Activated CD4-positive, alpha-beta T cell treated with anti-CD3 and anti-CD28 coated beads, Interleukin-10, Interleukin-2, amounts not matched to agents 100 ng/mL and 50 ng/mL, durations not matched to agents 16 hours and 8 hours (primary cell): ENCODE data around the gene HBQ1.
"Not testable (repeated sequence)": the region's sequence is repeated elsewhere in the genome, so short reads cannot be mapped to it uniquely, and the experiment has no call there.

Experiments used
- DNase-seq: peaks from one replicate; pipeline ENCODE4 v3.0.0-alpha.2; 2020

Gene HBQ1

GRCh38 chr16:162271-162991, 17.8 kb upstream of the HBQ1 start:
- DNase-seq, result no peak

GRCh38 chr16:163139-163538, 17.1 kb upstream of the HBQ1 start:
- DNase-seq, result not testable (repeated sequence)

DNA sequence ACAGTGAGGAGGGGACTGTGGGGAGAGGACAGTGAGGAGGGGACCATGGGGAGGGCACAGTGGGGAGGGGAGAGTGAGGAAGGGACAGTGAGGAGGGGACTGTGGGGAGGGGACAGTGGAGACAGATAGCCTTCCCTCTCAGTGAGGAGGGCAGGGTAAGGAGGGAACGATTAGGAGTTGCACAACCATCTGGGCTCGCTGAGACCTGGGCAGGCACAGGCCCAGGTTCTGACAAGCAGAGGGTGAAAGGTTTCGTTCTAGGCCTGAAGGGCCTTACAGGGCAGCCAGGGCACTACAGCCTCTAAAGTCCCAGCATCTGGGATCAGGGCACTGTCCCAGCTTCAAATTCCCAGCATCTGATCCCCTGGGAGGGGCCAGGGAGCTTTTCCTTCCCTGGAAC, 16.6 kb upstream of the HBQ1 start:
- DNase-seq, result not testable (repeated sequence)

DNA sequence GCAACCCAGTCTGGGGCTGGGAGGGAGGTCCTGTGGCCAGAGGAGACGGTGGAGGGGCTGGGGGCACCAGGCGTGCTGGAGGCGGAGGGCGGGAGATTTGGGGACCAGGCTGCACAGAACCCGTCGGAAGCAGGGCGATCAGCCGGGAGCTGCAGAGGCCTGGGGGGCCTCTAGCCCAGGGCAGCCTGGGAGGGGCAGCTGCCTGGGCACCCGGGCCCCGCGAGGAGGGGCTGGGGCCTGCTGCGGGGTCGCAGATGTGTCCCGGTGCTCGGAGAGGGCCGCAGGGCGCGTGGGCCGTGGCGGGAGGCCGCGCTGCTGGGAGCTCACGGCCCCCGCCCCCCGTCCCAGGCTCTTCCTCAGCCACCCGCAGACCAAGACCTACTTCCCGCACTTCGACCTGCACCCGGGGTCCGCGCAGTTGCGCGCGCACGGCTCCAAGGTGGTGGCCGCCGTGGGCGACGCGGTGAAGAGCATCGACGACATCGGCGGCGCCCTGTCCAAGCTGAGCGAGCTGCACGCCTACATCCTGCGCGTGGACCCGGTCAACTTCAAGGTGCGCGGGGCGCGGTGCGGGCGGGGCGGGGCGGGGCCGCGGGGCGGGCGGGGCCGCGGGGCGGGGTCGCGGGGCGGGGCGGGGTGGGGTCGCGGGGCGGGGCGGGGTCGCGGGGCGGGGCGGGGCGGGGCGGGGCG, 16.0 kb upstream of the HBQ1 start:
- not testable (repeated sequence) for DNase-seq

DNA sequence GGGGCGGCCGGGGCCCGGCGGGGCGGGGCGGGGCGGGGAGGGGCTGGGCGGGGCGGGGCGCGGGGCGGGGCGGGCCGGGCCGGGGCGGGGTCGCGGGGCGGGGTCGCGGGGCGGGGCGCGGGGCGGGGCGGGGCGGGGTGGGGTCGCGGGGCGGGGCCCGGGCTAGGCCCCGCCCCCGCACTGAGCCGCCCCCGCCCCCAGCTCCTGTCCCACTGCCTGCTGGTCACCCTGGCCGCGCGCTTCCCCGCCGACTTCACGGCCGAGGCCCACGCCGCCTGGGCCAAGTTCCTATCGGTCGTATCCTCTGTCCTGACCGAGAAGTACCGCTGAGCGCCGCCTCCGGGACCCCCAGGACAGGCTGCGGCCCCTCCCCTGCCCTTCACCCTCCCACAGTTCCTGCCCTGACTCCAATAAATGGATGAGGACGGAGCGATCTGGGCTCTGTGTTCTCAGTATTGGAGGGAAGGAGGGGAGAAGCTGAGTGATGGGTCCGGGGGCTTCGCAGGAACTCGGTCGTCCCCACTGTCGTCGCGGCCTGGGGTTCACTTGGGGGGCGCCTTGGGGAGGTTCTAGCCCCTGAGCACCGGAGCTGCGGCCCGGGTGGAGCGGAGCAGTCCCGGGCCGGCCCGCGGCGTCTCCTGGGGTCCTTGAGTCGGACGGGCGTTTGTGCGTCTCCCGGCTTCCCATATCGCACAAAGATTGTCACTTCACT, 15.3 kb upstream of the HBQ1 start:
- DNase-seq, result no peak

DNA sequence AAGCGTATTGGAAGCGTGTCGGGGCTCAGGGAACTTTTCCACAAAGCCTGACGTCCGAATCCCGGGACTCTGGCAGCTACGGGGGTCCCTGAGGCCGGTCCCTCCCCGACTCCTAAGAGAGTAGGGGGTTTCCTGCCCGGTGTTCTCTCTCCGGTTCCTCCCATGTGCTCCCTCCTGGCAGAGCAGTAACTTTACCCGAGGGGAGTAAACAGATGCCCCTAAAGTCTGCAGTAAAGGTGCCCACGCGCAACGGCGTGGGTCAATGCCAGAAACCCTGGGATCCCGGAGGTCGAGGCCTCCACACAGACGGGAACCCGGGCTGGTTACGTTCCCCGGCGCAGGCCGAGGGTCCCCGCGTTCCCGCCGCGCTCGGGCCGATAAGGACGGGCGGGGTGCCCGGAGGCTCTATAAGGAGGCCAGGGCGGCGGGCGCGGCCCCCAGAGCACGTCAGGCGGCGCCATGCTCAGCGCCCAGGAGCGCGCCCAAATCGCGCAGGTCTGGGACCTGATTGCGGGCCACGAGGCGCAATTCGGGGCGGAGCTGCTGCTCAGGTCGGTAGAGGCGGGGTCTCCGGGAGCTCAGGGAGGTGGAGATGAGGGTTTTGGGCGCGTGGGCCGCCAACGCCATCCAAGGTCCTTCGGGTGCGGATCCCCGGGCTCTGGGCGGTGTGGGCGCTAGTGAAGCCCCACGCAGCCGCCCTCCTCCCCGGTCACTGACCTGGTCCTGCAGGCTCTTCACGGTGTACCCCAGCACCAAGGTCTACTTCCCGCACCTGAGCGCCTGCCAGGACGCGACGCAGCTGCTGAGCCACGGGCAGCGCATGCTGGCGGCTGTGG, 14.5 kb upstream of the HBQ1 start, which contains the start of gene HBM:
TSS of gene HBM (plus strand) at position 440 of the 836 bp plus-strand sequence. CDS start at position 460, 20 bp downstream.
- no peak for DNase-seq

GRCh38 chr16:166375-167121, 13.7 kb upstream of the HBQ1 start:
- no peak for DNase-seq

- DNase-seq, result no peak
These were observed 13.1 kb upstream of the HBQ1 start for GRCh38 chr16:167122-167690.

- DNase-seq, result no peak
These were observed 11.8 kb upstream of the HBQ1 start for GRCh38 chr16:168424-168823.

- DNase-seq, result no peak
These were observed 11.2 kb upstream of the HBQ1 start for GRCh38 chr16:169014-169413.

DNA sequence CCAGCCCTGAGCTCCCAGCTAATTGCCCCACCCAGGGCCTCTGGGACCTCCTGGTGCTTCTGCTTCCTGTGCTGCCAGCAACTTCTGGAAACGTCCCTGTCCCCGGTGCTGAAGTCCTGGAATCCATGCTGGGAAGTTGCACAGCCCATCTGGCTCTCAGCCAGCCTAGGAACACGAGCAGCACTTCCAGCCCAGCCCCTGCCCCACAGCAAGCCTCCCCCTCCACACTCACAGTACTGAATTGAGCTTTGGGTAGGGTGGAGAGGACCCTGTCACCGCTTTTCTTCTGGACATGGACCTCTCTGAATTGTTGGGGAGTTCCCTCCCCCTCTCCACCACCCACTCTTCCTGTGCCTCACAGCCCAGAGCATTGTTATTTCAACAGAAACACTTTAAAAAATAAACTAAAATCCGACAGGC, 10.2 kb upstream of the HBQ1 start:
- DNase-seq, result not testable (repeated sequence)

DNA sequence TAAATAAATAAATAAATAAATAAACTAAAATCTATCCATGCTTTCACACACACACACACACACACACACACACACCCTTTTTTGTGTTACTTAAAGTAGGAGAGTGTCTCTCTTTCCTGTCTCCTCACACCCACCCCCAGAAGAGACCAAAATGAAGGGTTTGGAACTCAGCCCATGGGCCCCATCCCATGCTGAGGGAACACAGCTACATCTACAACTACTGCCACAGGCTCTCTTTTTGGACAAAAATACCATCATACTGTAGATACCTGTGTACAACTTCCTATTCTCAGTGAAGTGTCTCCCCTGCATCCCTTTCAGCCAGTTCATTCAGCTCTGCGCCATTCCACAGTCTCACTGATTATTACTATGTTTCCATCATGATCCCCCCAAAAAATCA, 9.5 kb upstream of the HBQ1 start:
- DNase-seq, result no peak

DNA sequence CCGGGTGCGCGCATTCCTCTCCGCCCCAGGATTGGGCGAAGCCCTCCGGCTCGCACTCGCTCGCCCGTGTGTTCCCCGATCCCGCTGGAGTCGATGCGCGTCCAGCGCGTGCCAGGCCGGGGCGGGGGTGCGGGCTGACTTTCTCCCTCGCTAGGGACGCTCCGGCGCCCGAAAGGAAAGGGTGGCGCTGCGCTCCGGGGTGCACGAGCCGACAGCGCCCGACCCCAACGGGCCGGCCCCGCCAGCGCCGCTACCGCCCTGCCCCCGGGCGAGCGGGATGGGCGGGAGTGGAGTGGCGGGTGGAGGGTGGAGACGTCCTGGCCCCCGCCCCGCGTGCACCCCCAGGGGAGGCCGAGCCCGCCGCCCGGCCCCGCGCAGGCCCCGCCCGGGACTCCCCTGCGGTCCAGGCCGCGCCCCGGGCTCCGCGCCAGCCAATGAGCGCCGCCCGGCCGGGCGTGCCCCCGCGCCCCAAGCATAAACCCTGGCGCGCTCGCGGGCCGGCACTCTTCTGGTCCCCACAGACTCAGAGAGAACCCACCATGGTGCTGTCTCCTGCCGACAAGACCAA, 7.8 kb upstream of the HBQ1 start, which contains the start of gene HBA2:
TSS of gene HBA2 (plus strand) at position 503 of the 568 bp plus-strand sequence. CDS start at position 540, 37 bp downstream.
- not testable (repeated sequence) for DNase-seq

- not testable (repeated sequence) for DNase-seq
These were observed 6.9 kb upstream of the HBQ1 start for GRCh38 chr16:173211-173854.

GRCh38 chr16:173928-174769, 6.1 kb upstream of the HBQ1 start:
- not testable (repeated sequence) for DNase-seq

DNA sequence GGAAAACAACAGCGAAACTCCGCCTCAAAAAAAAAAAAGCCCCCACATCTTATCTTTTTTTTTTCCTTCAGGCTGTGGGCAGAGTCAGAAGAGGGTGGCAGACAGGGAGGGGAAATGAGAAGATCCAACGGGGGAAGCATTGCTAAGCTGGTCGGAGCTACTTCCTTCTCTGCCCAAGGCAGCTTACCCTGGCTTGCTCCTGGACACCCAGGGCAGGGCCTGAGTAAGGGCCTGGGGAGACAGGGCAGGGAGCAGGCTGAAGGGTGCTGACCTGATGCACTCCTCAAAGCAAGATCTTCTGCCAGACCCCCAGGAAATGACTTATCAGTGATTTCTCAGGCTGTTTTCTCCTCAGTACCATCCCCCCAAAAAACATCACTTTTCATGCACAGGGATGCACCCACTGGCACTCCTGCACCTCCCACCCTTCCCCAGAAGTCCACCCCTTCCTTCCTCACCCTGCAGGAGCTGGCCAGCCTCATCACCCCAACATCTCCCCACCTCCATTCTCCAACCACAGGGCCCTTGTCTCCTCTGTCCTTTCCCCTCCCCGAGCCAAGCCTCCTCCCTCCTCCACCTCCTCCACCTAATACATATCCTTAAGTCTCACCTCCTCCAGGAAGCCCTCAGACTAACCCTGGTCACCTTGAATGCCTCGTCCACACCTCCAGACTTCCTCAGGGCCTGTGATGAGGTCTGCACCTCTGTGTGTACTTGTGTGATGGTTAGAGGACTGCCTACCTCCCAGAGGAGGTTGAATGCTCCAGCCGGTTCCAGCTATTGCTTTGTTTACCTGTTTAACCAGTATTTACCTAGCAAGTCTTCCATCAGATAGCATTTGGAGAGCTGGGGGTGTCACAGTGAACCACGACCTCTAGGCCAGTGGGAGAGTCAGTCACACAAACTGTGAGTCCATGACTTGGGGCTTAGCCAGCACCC, 5.0 kb upstream of the HBQ1 start:
- no peak for DNase-seq

DNA sequence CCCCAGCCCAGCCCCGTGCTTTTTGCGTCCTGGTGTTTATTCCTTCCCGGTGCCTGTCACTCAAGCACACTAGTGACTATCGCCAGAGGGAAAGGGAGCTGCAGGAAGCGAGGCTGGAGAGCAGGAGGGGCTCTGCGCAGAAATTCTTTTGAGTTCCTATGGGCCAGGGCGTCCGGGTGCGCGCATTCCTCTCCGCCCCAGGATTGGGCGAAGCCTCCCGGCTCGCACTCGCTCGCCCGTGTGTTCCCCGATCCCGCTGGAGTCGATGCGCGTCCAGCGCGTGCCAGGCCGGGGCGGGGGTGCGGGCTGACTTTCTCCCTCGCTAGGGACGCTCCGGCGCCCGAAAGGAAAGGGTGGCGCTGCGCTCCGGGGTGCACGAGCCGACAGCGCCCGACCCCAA, 4.3 kb upstream of the HBQ1 start:
- not testable (repeated sequence) for DNase-seq
